GM23338 (cell line): ENCODE results near the gene IL10.

Experiments used
- CREB1 ChIP-seq: fragments of 250-450 bp; sonication (Bioruptor Pico); IDR thresholded peaks from 2 replicates; pipeline ENCODE4 v1.5.0; 2020; ENCODE audit warnings: low read depth, mild to moderate bottlenecking, moderate library complexity
- CTCF ChIP-seq, 2 experiments: fragments of 200-600 bp in 1 of 2; sonication (generic) in 1 of 2; conservative IDR thresholded peaks; 2 replicates each; pipeline versions ENCODE4 v1.5.1 to v1.6.1; 2016 to 2017; ENCODE audit warnings: antibody characterized with exemption in 2 of 2, low read depth in 2 of 2, mild to moderate bottlenecking in 2 of 2, moderate library complexity in 1 of 2
- EZH2 ChIP-seq: fragments of 200-600 bp; sonication (generic); IDR thresholded peaks from one replicate; pipeline ENCODE4 v1.8.0; 2017; ENCODE audit warnings: antibody characterized with exemption, mild to moderate bottlenecking, low read depth; ENCODE audit not compliant: unreplicated experiment
- EZH2phosphoT487 ChIP-seq: fragments of 200-600 bp; sonication (generic); IDR thresholded peaks from one replicate; pipeline ENCODE4 v1.8.1; 2018; ENCODE audit warnings: antibody characterized with exemption; ENCODE audit not compliant: unreplicated experiment
- JUNB ChIP-seq: IDR thresholded peaks from one replicate; pipeline ENCODE4 v1.6.1; 2016; ENCODE audit warnings: antibody characterized with exemption; ENCODE audit not compliant: unreplicated experiment
- NANOG ChIP-seq: IDR thresholded peaks from 2 replicates; pipeline ENCODE4 v1.6.1; 2016; ENCODE audit warnings: antibody characterized with exemption, borderline replicate concordance
- POLR2AphosphoS5 ChIP-seq: IDR thresholded peaks from 2 replicates; pipeline ENCODE4 v1.6.1; 2016; ENCODE audit warnings: antibody characterized with exemption, low read depth
- STAT1 ChIP-seq: IDR thresholded peaks from one replicate; pipeline ENCODE4 v1.6.1; 2016; ENCODE audit warnings: antibody characterized with exemption; ENCODE audit not compliant: unreplicated experiment
- ZNF114 ChIP-seq: fragments of 250-450 bp; sonication (Bioruptor Pico); IDR thresholded peaks from 2 replicates; pipeline ENCODE4 v1.5.0; 2020; ENCODE audit warnings: mild to moderate bottlenecking, moderate library complexity
- ZNF331 ChIP-seq: fragments of 250-450 bp; sonication (Bioruptor Pico); IDR thresholded peaks from 2 replicates; pipeline ENCODE4 v1.5.0; 2020; ENCODE audit warnings: low read depth, mild to moderate bottlenecking, moderate library complexity
- TF ChIP-seq, protein P1 (sequence below): IDR thresholded peaks from one replicate; pipeline ENCODE4 v1.6.1; 2018; ENCODE audit warnings: antibody characterized with exemption; ENCODE audit not compliant: unreplicated experiment
- TF ChIP-seq, protein P2 (sequence below): IDR thresholded peaks from 2 replicates; pipeline ENCODE4 v1.6.1; 2016; ENCODE audit warnings: antibody characterized with exemption

DNA sequence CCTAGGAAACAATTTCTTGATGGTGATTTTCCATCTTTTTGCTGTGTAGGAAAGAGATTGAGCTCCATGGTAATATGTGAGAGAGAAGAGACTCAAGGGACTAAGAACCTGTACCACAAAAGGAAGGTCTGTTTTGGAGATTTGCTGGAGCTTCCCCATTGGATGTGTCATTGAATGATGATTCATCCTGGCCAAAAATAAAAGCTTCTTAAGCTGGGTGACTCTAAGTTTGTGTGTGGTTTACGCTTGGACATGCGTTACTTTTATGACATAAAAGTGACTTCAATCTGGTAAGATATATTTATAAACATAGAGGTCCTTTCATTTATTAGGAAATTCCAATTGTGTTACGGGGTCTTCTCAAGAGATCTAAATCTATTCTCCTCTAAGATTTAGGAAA, 19.2 kb downstream of the IL10 start:
- no peak for TF ChIP-seq CTCF (conservative IDR thresholded peaks at IDR 0.05; ENCODE audit: low read depth in 2 of 2)
- TF ChIP-seq POLR2AphosphoS5: no peak
- no peak for TF ChIP-seq NANOG
- no peak for TF ChIP-seq EZH2
- no peak for TF ChIP-seq EZH2phosphoT487
- TF ChIP-seq, protein P1, sequence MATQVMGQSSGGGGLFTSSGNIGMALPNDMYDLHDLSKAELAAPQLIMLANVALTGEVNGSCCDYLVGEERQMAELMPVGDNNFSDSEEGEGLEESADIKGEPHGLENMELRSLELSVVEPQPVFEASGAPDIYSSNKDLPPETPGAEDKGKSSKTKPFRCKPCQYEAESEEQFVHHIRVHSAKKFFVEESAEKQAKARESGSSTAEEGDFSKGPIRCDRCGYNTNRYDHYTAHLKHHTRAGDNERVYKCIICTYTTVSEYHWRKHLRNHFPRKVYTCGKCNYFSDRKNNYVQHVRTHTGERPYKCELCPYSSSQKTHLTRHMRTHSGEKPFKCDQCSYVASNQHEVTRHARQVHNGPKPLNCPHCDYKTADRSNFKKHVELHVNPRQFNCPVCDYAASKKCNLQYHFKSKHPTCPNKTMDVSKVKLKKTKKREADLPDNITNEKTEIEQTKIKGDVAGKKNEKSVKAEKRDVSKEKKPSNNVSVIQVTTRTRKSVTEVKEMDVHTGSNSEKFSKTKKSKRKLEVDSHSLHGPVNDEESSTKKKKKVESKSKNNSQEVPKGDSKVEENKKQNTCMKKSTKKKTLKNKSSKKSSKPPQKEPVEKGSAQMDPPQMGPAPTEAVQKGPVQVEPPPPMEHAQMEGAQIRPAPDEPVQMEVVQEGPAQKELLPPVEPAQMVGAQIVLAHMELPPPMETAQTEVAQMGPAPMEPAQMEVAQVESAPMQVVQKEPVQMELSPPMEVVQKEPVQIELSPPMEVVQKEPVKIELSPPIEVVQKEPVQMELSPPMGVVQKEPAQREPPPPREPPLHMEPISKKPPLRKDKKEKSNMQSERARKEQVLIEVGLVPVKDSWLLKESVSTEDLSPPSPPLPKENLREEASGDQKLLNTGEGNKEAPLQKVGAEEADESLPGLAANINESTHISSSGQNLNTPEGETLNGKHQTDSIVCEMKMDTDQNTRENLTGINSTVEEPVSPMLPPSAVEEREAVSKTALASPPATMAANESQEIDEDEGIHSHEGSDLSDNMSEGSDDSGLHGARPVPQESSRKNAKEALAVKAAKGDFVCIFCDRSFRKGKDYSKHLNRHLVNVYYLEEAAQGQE: no peak
- no peak for TF ChIP-seq CREB1 (CRISPR knock-in tag)
- TF ChIP-seq JUNB: no peak
- no peak for TF ChIP-seq ZNF331 (CRISPR knock-in tag)
- TF ChIP-seq, protein P2, sequence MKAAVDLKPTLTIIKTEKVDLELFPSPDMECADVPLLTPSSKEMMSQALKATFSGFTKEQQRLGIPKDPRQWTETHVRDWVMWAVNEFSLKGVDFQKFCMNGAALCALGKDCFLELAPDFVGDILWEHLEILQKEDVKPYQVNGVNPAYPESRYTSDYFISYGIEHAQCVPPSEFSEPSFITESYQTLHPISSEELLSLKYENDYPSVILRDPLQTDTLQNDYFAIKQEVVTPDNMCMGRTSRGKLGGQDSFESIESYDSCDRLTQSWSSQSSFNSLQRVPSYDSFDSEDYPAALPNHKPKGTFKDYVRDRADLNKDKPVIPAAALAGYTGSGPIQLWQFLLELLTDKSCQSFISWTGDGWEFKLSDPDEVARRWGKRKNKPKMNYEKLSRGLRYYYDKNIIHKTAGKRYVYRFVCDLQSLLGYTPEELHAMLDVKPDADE: no peak
- no peak for TF ChIP-seq STAT1
- no peak for TF ChIP-seq ZNF114
